Activated CD4-positive, CD25-positive, alpha-beta regulatory T cell treated with anti-CD3 and anti-CD28 coated beads, Interleukin-2, amount 50 U/mL, for 72 hours (primary cell): ENCODE measurements around the gene KLF13.

ENCODE experiments used
- DNase-seq: peaks from one replicate; pipeline ENCODE4 v3.0.0; 2021

KLF13 gene

GRCh38 chr15:31405200-31405920 is 78.7 kb downstream of the KLF13 start:
- no peak for DNase-seq

- no peak for DNase-seq
Measured at GRCh38 chr15:31407376-31407775, 80.7 kb downstream of the KLF13 start.

- DNase-seq: no peak
Measured at GRCh38 chr15:31407851-31408250, 81.2 kb downstream of the KLF13 start.

GRCh38 chr15:31408724-31409123 is 82.1 kb downstream of the KLF13 start:
- no peak for DNase-seq

- no peak for DNase-seq
Measured at GRCh38 chr15:31409171-31409570, 82.5 kb downstream of the KLF13 start.

- no peak for DNase-seq
Measured at GRCh38 chr15:31412824-31413223, 86.2 kb downstream of the KLF13 start.

- DNase-seq: no peak
Measured at GRCh38 chr15:31415201-31415600, 88.6 kb downstream of the KLF13 start.

- DNase-seq: no peak
Measured at GRCh38 chr15:31419820-31420219, 93.2 kb downstream of the KLF13 start.

GRCh38 chr15:31427411-31427810 is 100.8 kb downstream of the KLF13 start:
- DNase-seq: no peak
